ENCODE results near the gene RPP14. TPM values are rescaled to one million over a fixed set of nuclear protein-coding genes. Genes with fewer than 3 reads are reported as not detected.
"Not testable (repeated sequence)": the region's sequence is repeated elsewhere in the genome, so short reads cannot be mapped to it uniquely, and the experiment has no call there.

The RPP14 gene
- total and polyA plus RNA-seq, 2 experiments from 2014 or later, result 13.4 to 14.9 TPM

GRCh38 chr3:58288011-58288728, 17.9 kb upstream of the RPP14 start:
- H2AFZ ChIP-seq, result no peak overlapping the region
- WGBS, 2 experiments (ENCODE audit: low coverage in 1 of 2, low lambda C conversion rate in 2 of 2, missing lambda C conversion rate in 2 of 2), result 82 to 84% methylated on average over 4 of the region's 4 CpGs
- in situ Hi-C loops (cut with MboI), result no loop called here
- H3K9me3 ChIP-seq (ENCODE audit: low read depth), result no peaks in the 10 kb centered on the region
- H3F3A ChIP-seq (ENCODE audit: insufficient read depth), result no peaks in the 10 kb centered on the region
- no peaks in the 10 kb centered on the region for H4K20me1 ChIP-seq (ENCODE audit: insufficient read depth)
- no peak for TF ChIP-seq EZH2 (IDR thresholded peaks at IDR 0.05; ENCODE audit: insufficient read depth, poor library complexity, severe bottlenecking)
- TF ChIP-seq EZH2phosphoT487 (IDR thresholded peaks at IDR 0.05; ENCODE audit: insufficient read depth, low read depth), result no peak
- H3K27me3 ChIP-seq (replicated peaks; ENCODE audit: insufficient read depth), result no peaks in the 10 kb centered on the region
- no peak overlapping the region for H3K4me2 ChIP-seq (ENCODE audit: unreplicated experiment)
- no peaks in the 10 kb centered on the region for H3K79me2 ChIP-seq (ENCODE audit: insufficient read depth)
- no peaks in the 10 kb centered on the region for H3K4me1 ChIP-seq (ENCODE audit: insufficient read depth)
- no peak overlapping the region for H3K27ac ChIP-seq
- no peak overlapping the region for H3K9ac ChIP-seq
- H3K4me3 ChIP-seq, result no peak overlapping the region
- no peaks in the 10 kb centered on the region for H3K9me2 ChIP-seq (ENCODE audit: insufficient read depth)
- H3K36me3 ChIP-seq (ENCODE audit: low read depth), result no peaks in the 10 kb centered on the region
- no peak for DNase-seq

DNA sequence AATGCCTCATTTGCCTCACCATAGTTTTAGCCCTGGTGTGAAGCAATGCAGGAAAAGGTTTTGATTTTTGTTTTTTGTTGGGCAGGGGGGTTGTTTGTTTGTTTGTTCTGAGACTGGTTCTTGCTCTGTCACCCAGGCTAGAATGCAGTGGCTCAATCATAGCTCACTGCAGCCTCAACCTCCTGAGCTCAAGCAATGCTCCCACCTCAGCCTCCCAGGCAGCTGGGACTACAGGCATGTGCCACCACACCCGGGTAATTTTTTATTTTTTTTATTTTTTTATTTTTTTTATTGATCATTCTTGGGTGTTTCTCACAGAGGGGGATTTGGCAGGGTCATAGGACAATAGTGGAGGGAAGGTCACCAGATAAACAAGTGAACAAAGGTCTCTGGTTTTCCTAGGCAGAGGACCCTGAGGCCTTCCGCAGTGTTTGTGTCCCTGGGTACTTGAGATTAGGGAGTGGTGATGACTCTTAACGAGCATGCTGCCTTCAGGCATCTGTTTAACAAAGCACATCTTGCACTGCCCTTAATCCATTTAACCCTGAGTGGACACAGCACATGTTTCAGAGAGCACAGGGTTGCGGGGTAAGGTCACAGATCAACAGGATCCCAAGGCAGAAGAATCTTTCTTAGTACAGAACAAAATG, 17.0 kb upstream of the RPP14 start:
- H3K9me3 ChIP-seq (ENCODE audit: low read depth); H2AFZ ChIP-seq; H3K27me3 ChIP-seq (replicated peaks; ENCODE audit: insufficient read depth); H3K9me2 ChIP-seq (ENCODE audit: insufficient read depth); H3K79me2 ChIP-seq (ENCODE audit: insufficient read depth); DNase-seq; H3K4me3 ChIP-seq; in situ Hi-C loops (cut with MboI); H3K36me3 ChIP-seq (ENCODE audit: low read depth); H3F3A ChIP-seq (ENCODE audit: insufficient read depth); H3K9ac ChIP-seq; H4K20me1 ChIP-seq (ENCODE audit: insufficient read depth); H3K4me2 ChIP-seq (ENCODE audit: unreplicated experiment); H3K27ac ChIP-seq; H3K4me1 ChIP-seq (ENCODE audit: insufficient read depth): not testable (repeated sequence)
- WGBS, 2 experiments (ENCODE audit: low coverage in 1 of 2, low lambda C conversion rate in 2 of 2, missing lambda C conversion rate in 2 of 2), result 70 to 83% methylated on average over 4 of the region's 4 CpGs

- H3K36me3 ChIP-seq (ENCODE audit: low read depth); H3F3A ChIP-seq (ENCODE audit: insufficient read depth); H4K20me1 ChIP-seq (ENCODE audit: insufficient read depth); H3K4me3 ChIP-seq; DNase-seq; H3K79me2 ChIP-seq (ENCODE audit: insufficient read depth); H2AFZ ChIP-seq; H3K27ac ChIP-seq; H3K4me1 ChIP-seq (ENCODE audit: insufficient read depth); H3K9ac ChIP-seq; H3K9me2 ChIP-seq (ENCODE audit: insufficient read depth); H3K27me3 ChIP-seq (replicated peaks; ENCODE audit: insufficient read depth); H3K4me2 ChIP-seq (ENCODE audit: unreplicated experiment); in situ Hi-C loops (cut with MboI); H3K9me3 ChIP-seq (ENCODE audit: low read depth): not testable (repeated sequence)
- 94% methylated on average over 18 of the region's 33 CpGs; no CpG with 5 or more reads in 1 of the 2 experiments for WGBS, 2 experiments (ENCODE audit: low coverage in 1 of 2, low lambda C conversion rate in 2 of 2, missing lambda C conversion rate in 2 of 2)
Measured at GRCh38 chr3:58290446-58290845, 15.6 kb upstream of the RPP14 start.

DNA sequence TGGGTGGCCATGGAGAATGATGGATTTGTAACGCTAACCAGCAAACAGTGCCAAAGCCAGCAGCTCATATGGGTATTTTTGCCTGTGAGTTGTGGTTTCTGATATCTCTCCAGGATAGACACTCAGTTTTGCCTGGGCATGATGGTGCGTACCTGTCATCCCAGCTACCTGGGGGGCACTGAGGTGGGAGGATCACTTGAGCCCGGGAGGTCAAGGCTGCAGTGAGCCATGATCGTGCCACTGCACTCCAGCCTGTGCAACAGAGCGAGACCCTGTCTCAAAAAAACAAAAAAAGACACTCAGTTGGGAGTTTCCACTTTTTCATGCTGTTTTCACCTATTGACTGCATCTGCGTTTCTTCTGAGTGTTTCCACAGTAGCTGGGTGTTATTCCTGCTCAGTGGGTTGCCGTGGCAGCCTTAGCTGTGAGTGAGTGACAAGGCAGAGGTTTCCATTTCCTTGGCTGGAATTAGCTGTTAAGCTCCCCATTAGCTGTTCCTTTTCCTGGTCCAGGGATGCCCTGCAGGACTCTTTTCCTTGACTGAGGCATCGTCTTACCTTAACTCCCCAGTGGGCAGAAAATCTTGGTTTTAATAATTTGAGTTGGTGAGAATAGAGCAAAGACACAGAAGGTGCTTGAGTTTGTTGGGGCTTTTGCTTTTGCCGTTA, 14.2 kb upstream of the RPP14 start:
- TF ChIP-seq EZH2 (IDR thresholded peaks at IDR 0.05; ENCODE audit: insufficient read depth, poor library complexity, severe bottlenecking) (no peak), EZH2phosphoT487 (IDR thresholded peaks at IDR 0.05; ENCODE audit: insufficient read depth, low read depth) (no peak)
- Histone ChIP-seq H2AFZ (no peak overlapping the region), H3K27ac (no peak overlapping the region), H3K4me3 (no peak overlapping the region), H3K36me3 (ENCODE audit: low read depth) (no peaks in the 10 kb centered on the region), H3F3A (ENCODE audit: insufficient read depth) (no peaks in the 10 kb centered on the region), H4K20me1 (ENCODE audit: insufficient read depth) (no peaks in the 10 kb centered on the region), H3K9me3 (ENCODE audit: low read depth) (no peaks in the 10 kb centered on the region), H3K4me1 (ENCODE audit: insufficient read depth) (no peaks in the 10 kb centered on the region), H3K79me2 (ENCODE audit: insufficient read depth) (no peaks in the 10 kb centered on the region), H3K9me2 (ENCODE audit: insufficient read depth) (no peaks in the 10 kb centered on the region), H3K4me2 (ENCODE audit: unreplicated experiment) (no peak overlapping the region), H3K9ac (no peak overlapping the region), H3K27me3 (replicated peaks; ENCODE audit: insufficient read depth) (no peaks in the 10 kb centered on the region)
- 63 to 68% methylated on average over 9 of the region's 9 CpGs for WGBS, 2 experiments (ENCODE audit: low coverage in 1 of 2, low lambda C conversion rate in 2 of 2, missing lambda C conversion rate in 2 of 2)
- in situ Hi-C loops (cut with MboI), result no loop called here
- DNase-seq, result no peak

All from GM23248 (cell line).